ENCODE results near the gene UBE2H.

- no peak for TF ChIP-seq CTCF (IDR thresholded peaks at IDR 0.05)
- no peak for TF ChIP-seq SIN3A (IDR thresholded peaks at IDR 0.05; ENCODE audit: borderline replicate concordance, insufficient read depth, low read depth, low read length)
- TF ChIP-seq REST (IDR thresholded peaks at IDR 0.05; ENCODE audit: insufficient read depth in 1 of 2, low read depth in 2 of 2, low read length in 1 of 2): no peak
- TF ChIP-seq TCF7L2 (IDR thresholded peaks at IDR 0.05; ENCODE audit: low read depth, low read length): no peak
These were observed 144.9 kb downstream of the UBE2H start for GRCh38 chr7:129807863-129808262.

Data from Panc1 (cell line).